ENCODE results near the gene GPR180.

Gene GPR180

DNA sequence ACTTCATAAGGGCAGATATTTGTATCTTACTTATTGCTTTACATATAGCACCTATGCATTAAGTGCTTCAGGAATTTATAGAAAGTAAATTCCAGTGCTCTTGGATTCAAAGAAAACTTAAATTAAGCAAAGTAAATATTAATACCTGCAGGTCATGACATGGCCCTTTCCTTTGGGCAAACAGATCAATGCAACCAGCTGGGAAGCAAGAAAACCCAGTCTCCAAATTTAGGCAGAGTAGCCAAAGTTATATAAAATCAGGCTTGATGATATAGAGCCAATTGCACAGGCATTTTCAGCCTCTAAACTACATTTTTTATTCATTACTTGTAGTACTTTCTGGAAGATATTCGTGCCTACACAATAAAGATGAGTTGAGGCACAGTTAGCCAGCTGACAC, 22.6 kb upstream of the GPR180 start:
- H3K4me3 ChIP-seq (ENCODE audit: control insufficient read depth, low read depth, low read length) = no peak overlapping the region
- no peak for DNase-seq (ENCODE audit: low read depth)
- TF ChIP-seq, protein P1, sequence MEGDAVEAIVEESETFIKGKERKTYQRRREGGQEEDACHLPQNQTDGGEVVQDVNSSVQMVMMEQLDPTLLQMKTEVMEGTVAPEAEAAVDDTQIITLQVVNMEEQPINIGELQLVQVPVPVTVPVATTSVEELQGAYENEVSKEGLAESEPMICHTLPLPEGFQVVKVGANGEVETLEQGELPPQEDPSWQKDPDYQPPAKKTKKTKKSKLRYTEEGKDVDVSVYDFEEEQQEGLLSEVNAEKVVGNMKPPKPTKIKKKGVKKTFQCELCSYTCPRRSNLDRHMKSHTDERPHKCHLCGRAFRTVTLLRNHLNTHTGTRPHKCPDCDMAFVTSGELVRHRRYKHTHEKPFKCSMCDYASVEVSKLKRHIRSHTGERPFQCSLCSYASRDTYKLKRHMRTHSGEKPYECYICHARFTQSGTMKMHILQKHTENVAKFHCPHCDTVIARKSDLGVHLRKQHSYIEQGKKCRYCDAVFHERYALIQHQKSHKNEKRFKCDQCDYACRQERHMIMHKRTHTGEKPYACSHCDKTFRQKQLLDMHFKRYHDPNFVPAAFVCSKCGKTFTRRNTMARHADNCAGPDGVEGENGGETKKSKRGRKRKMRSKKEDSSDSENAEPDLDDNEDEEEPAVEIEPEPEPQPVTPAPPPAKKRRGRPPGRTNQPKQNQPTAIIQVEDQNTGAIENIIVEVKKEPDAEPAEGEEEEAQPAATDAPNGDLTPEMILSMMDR (conservative IDR thresholded peaks at IDR 0.05; ENCODE audit: control insufficient read depth, insufficient read depth, low read depth, low read length) = no peak

DNA sequence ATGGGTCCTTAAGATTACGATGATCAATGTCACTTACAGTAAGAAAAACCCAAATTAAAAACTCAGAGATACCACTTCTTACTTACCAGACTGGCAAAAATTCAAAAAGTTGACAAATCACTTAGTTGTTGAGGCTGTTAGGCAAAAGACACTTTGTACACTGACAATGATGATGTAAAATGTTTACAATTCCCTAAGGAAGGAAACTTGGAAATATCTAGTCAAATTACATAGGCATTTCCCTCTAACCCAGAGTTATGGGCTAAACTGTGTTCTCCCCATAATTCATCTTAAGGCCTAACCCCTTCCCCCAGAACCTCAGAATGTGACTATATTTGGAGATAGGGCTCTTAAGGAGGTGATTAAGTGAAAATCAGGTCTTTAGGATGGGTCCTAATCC, 17.7 kb upstream of the GPR180 start:
- TF ChIP-seq, protein P1 (conservative IDR thresholded peaks at IDR 0.05; ENCODE audit: control insufficient read depth, insufficient read depth, low read depth, low read length) = no peak

DNA sequence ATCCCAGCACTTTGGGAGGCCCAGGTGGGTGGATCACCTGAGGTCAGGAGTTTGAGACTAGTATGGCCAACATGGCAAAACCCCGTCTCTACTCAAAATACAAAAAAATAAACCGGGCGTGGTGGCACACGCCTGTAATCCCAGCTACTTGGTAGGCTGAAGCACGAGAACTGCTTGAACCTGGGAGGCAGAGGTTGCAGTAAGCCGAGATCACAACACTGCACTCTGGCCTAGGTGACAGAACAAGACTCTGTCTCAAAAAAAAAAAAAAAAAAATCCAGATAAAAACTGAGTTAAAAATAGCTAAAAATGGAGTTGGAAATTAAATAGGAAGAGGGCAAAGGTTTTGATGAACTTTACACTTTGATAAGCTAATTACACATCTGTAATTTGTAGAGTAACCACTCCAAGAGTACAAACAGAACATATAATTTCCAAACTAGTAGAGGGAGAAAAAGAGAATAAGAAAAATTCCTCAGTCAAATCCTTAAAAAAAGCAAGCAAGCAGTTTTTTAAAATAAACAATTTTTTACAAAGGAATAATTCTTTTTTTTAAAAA, 16.0 kb upstream of the GPR180 start:
- no peak overlapping the region for H3K4me3 ChIP-seq (ENCODE audit: control insufficient read depth, low read depth, low read length)
- no peak for DNase-seq (ENCODE audit: low read depth)
- TF ChIP-seq, protein P1 (conservative IDR thresholded peaks at IDR 0.05; ENCODE audit: control insufficient read depth, insufficient read depth, low read depth, low read length) = no peak

More for the DNA sequence above, 17.7 kb upstream of the GPR180 start:
- peak; percentile 60 for DNase-seq (ENCODE audit: low read depth)
- no peak overlapping the region for H3K4me3 ChIP-seq (ENCODE audit: control insufficient read depth, low read depth, low read length)

DNA sequence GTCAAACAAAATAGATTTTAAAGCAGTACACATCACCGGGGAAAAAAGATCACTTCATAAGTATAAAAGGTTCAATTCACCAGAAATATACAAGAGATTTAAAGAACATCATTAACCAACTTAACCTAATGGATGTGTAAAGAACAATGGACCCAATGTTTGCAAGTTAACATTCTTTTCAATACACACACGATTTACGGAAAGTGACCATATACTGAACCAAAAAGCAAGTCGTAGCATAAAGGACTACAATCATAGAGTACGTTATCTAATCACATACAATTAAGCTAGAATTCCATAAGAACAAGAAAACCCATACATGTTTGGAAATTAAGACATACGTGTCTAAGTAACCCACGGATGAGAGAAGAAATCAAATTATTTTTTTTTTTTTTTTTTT, 15.3 kb upstream of the GPR180 start:
- no peak for DNase-seq (ENCODE audit: low read depth)
- no peak overlapping the region for H3K4me3 ChIP-seq (ENCODE audit: control insufficient read depth, low read depth, low read length)
- TF ChIP-seq, protein P1 (conservative IDR thresholded peaks at IDR 0.05; ENCODE audit: control insufficient read depth, insufficient read depth, low read depth, low read length) = no peak

DNA sequence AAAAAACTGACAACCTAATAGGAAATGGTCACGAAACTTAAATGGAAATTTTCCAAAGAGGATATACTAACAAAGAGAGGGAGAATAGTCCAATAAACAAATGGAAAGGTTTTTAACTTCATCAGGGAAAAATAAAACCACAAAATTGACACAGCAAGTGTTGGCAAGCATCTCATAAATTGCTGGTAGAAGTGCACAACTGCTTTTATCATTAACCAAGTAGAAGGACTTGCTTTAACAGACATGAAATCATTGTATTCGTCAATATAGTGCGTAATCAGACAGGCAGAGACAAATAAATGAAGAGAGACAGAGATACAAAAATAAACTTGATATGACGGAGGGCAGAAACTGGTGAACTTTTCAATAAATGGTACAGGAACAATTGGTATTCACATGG, 13.1 kb upstream of the GPR180 start:
- DNase-seq (ENCODE audit: low read depth) = no peak
- TF ChIP-seq, protein P1 (conservative IDR thresholded peaks at IDR 0.05; ENCODE audit: control insufficient read depth, insufficient read depth, low read depth, low read length) = no peak
- H3K4me3 ChIP-seq (ENCODE audit: control insufficient read depth, low read depth, low read length) = no peak overlapping the region

DNA sequence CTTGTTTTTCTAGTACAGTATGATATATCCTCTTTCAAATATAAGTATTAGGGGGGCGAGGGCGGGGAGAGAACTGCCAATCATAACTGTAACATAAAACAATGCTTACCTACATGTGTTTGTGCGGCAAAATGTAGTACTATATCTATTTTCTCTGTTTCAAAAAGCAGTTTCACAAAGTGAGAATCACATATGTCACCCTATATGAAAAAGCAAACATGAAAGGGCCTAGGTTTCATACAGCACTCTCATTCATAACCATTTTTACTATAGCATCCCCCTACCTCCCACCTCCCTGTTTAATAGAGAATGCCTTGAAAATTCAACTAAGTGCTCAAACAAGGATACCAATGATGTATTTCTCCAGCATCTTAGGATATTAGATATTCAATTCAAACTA, 10.9 kb upstream of the GPR180 start:
- no peak for DNase-seq (ENCODE audit: low read depth)
- no peak overlapping the region for H3K4me3 ChIP-seq (ENCODE audit: control insufficient read depth, low read depth, low read length)
- TF ChIP-seq, protein P1 (conservative IDR thresholded peaks at IDR 0.05; ENCODE audit: control insufficient read depth, insufficient read depth, low read depth, low read length) = no peak

Measured in fibroblast of mammary gland (primary cell).